ENCODE measurements around the gene PHLDA2. TPM values are rescaled to one million over a fixed set of nuclear protein-coding genes. Genes with fewer than 3 reads are reported as not detected.

The PHLDA2 gene
- total and polyA plus RNA-seq, 7 donors: 0.49 to 7.3 (median 0.87) TPM

DNA sequence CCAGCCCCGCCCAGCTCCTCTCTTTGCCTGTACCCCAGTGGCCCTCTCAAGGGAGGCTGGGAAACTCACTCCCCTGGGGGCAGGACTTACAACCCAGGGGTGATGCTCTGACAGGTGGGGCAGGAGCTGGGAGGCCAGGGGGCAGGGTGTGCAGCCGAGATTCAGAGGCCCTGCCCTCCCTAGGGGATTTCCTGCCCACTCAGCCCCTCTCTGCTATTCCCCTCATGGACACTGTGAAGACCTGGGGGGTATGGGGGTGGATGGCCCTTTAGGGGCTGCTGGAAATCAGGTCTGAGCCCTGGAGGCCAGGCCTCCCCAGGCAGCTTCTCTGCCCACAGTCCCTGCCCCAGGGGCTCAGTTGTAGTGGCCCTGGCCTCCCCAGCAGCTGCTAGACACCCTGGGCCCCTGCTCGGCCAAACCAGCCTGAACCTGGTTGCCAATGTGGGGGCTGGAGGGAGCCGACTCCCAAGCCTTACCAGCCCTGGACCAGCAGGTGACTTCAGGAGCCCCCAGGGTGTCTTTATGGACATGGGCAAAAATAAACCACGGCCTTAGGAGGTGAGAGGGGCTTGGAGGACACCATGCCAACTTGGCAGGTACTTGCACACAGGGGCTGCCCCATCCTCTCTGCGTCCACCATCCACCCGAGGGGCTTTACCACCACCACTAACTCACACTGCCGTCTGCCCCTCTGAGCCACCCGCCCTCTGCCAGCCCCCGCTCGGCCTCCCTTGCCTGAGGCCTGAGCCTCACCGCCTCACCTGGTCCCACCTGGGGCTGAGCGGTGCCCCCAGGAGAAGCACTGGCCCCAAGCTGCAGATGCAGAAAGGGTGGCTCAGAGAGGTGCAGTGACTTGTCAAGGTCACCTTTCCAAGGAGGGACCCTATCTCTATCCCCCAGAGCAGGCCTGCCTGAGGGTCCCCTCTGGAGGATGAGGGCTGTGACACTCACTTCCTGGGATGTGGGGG lies 2.8 kb upstream of the PHLDA2 start:
- H3K9me3 ChIP-seq: no peaks in the 10 kb centered on the region
- DNase-seq: peak in 1 of 2 donors; percentile 35
- no peak for ATAC-seq
- peaks cover 0 to 49% (median 25%) of the 10 kb centered on the region in 3 donors for H3K27me3 ChIP-seq (ENCODE audit: insufficient read depth in 3 of 3, low read length in 2 of 3)
- TF ChIP-seq, protein P1, sequence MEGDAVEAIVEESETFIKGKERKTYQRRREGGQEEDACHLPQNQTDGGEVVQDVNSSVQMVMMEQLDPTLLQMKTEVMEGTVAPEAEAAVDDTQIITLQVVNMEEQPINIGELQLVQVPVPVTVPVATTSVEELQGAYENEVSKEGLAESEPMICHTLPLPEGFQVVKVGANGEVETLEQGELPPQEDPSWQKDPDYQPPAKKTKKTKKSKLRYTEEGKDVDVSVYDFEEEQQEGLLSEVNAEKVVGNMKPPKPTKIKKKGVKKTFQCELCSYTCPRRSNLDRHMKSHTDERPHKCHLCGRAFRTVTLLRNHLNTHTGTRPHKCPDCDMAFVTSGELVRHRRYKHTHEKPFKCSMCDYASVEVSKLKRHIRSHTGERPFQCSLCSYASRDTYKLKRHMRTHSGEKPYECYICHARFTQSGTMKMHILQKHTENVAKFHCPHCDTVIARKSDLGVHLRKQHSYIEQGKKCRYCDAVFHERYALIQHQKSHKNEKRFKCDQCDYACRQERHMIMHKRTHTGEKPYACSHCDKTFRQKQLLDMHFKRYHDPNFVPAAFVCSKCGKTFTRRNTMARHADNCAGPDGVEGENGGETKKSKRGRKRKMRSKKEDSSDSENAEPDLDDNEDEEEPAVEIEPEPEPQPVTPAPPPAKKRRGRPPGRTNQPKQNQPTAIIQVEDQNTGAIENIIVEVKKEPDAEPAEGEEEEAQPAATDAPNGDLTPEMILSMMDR (IDR thresholded peaks at IDR 0.05): no peak
- peaks cover 11% of the 10 kb centered on the region for H3K4me1 ChIP-seq
- 74 to 81% (median 76%) methylated on average over 13 of the region's 13 CpGs for WGBS, 3 donors
- no peak overlapping the region for H3K27ac ChIP-seq
- no peaks in the 10 kb centered on the region for H3K36me3 ChIP-seq (ENCODE audit: insufficient read depth in 1 of 2, low read depth in 1 of 2)
- H3K4me3 ChIP-seq: no peak overlapping the region
- intact Hi-C loops (cut with DNase I): no loop called here

GRCh38 chr11:2931420-2931746 lies 2.2 kb upstream of the PHLDA2 start:
- Histone ChIP-seq H3K4me1 (peaks cover 11% of the 10 kb centered on the region), H3K27ac (no peak overlapping the region), H3K36me3 (ENCODE audit: insufficient read depth in 1 of 2, low read depth in 1 of 2) (no peaks in the 10 kb centered on the region), H3K9me3 (no peaks in the 10 kb centered on the region), H3K27me3 (ENCODE audit: insufficient read depth in 3 of 3, low read length in 2 of 3) (peaks cover 0 to 56% (median 26%) of the 10 kb centered on the region in 3 donors), H3K4me3 (no peak overlapping the region)
- intact Hi-C loops (cut with DNase I): no loop called here
- no peak for ATAC-seq
- TF ChIP-seq, protein P1 (IDR thresholded peaks at IDR 0.05): no peak
- 68 to 88% (median 78%) methylated on average over 4 of the region's 4 CpGs for WGBS, 3 donors
- DNase-seq: no peak

GRCh38 chr11:2930704-2931419 lies 1.6 kb upstream of the PHLDA2 start:
- Histone ChIP-seq H3K27ac (no peak overlapping the region), H3K27me3 (ENCODE audit: insufficient read depth in 3 of 3, low read length in 2 of 3) (peaks cover 0 to 56% (median 26%) of the 10 kb centered on the region in 3 donors), H3K36me3 (ENCODE audit: insufficient read depth in 1 of 2, low read depth in 1 of 2) (no peaks in the 10 kb centered on the region), H3K4me3 (peak overlapping the region; percentile 65), H3K9me3 (no peaks in the 10 kb centered on the region), H3K4me1 (peaks cover 11% of the 10 kb centered on the region)
- intact Hi-C loops (cut with DNase I): no loop called here
- ATAC-seq: peak; percentile 50 to 61 (median 55)
- DNase-seq: peak; percentile 50 to 70
- WGBS, 3 donors: 40 to 44% (median 40%) methylated on average over 18 to 21 of the region's 21 CpGs
- TF ChIP-seq, protein P1 (IDR thresholded peaks at IDR 0.05): peak; percentile 35

DNA sequence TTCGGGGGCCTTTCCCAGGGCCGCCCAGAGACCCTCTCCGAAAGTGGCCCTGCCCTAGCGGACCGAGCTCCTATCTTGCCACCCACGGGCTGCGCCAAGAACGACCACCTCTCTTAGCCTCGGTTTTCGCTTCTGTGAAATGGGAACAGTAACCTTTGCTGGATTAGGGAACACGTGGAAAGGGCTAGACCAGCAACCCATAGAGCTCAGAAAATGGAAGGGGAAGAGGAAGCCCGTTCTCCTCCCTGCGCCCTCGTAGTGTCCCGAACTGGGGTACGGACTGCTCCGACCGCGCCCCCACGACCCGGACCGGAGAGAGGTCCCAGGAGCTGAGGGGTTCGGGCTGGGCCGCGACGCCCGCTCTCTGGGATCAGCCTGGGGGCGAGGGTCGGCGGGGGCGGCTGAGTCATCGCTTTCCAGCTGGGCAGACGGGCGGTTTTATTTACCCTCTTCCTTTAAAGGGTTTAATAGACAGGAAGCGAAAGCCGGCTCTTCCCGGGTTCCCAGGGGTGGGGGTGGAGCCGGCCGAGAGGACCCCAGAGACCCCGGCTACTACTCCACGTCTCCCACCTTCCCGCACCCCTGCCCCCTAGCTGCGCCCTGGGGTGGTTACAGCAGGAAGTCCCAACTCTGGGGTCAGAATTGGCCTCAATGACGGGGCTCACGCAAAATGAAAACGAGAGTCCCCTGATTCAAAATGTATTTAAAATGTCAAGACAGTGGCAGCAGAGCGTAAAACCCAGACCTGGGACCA lies 907 bp upstream of the PHLDA2 start:
- Histone ChIP-seq H3K4me3 (peak overlapping the region; percentile 65), H3K27me3 (ENCODE audit: insufficient read depth in 3 of 3, low read length in 2 of 3) (peaks cover 0 to 58% (median 26%) of the 10 kb centered on the region in 3 donors), H3K9me3 (no peaks in the 10 kb centered on the region), H3K27ac (no peak overlapping the region), H3K36me3 (ENCODE audit: insufficient read depth in 1 of 2, low read depth in 1 of 2) (no peaks in the 10 kb centered on the region), H3K4me1 (peaks cover 11% of the 10 kb centered on the region)
- DNase-seq (peak; percentile 40 to 65), ATAC-seq (no peak)
- TF ChIP-seq, protein P1 (IDR thresholded peaks at IDR 0.05): peak; percentile 17
- intact Hi-C loops (cut with DNase I): no loop called here
- 5 to 6% (median 5%) methylated on average over 43 to 47 of the region's 47 CpGs for WGBS, 3 donors
